ENCODE results near the gene PGM5.

PGM5 gene

DNA sequence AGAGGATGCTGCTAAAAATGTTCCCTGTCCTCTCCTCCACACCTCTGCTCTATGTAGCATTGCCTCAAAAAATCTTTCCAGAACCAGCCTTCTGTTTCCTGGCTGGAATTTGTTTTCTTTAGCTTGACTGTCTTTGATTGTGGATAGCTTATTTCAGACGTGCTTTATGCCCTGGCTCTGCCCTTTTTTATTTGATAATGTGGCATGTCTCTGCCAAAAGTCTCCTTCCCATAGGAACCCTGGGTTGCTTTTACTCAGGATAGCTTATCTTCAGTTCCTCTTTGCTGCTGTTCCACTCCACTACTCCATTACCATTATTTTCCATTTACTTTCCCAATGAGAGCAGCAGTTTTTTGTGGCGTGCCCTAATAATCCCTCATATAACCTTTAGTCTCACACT is 185.2 kb downstream of the PGM5 start:
- DNase-seq = no peak

- DNase-seq = no peak
Measured at GRCh38 chr9:68545033-68545705, 188.8 kb downstream of the PGM5 start.

DNA sequence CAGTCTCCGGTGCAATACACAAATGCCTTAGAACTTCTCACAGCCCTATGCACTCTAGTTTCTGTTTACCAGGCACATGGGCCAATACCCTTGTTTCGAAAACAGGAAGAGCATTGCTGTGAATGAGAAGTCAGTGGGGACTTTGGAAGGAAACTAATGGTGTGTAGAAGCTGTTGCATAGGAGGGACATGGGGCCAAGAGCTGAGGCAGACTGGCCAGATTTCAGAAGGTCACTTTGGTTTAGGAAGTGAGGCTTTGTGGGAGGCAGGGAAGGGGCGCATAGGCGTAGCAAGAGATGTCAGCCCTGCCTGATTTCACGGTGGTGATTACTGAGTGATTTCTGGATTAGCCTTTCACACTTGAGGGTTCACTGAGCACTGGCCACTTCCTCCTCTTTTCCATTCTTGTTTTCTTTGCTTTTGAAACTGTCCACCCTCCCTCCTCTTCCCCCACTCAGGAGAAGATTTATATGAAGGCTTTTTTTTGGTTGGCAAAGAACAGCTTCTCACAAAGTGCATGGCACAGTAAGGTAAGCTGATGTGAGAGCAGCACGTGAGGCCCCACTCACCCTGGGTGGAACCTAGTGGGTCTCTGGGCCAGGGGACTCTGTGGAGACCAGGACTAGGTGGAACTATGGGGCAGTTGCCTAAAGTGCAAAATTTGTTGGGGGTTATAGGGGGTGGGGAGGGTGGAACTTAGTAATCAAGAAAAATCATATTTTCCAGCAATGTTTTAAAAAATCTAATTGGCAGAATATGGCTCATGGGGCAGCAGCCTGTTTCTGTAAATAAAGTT is 190.4 kb downstream of the PGM5 start:
- DNase-seq = no peak

GRCh38 chr9:68547417-68547816 is 191.0 kb downstream of the PGM5 start:
- no peak for DNase-seq

DNA sequence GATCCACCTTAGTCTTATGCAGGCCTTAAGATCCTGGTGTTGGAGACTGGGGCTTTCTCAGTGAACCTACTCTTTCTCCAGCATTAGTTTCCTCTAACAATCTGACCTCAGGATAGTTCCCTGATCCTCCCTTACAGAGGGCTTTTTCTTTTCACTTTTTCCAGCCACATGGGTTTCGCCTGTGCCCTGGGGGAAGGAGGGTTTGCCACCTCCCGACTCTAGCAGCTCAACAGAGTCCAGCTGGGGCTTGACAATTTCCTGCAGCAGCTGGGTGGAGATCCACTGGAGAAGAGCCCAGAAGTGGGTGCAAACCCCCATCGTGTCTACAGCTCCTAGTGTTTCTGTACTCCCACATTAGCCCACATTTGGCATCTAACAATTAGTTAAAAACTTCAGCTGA is 191.8 kb downstream of the PGM5 start:
- no peak for DNase-seq

GRCh38 chr9:68551191-68551590 is 194.8 kb downstream of the PGM5 start:
- no peak for DNase-seq

DNA sequence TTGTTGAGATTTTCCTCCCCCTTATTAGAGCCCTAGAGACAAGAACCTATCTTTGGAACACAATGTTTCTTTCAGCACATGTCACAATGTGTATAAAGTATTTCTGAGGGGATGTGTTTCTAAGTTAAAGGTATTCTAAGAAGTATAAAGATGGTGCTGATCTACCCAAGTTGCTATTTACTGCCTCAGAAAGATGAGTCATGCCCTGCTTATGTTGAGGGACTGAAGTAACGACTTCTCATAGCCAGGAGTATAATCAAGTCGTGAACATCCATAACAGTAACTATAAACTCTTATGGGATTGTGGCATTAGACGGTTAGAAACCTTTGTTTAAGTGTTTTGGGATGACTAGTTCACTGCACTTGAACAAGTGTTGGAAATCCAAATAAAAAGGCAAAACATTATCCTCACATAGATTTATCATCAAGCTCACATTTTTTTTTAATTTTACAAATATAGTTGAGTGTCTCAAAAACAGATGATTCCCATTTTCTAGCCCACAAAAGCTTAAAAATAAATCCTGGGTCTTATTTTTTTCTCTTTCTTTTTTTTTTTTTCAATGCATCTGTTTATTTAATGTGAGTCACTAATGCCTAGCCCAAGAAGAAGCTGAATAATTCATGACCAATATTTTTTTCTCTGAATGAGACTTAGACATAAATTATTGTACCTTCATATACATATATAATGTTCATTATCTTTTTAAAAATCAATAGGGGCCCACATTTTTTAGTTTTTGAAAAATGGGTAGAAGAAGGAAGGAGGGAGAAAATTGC is 196.5 kb downstream of the PGM5 start:
- DNase-seq = no peak

DNA sequence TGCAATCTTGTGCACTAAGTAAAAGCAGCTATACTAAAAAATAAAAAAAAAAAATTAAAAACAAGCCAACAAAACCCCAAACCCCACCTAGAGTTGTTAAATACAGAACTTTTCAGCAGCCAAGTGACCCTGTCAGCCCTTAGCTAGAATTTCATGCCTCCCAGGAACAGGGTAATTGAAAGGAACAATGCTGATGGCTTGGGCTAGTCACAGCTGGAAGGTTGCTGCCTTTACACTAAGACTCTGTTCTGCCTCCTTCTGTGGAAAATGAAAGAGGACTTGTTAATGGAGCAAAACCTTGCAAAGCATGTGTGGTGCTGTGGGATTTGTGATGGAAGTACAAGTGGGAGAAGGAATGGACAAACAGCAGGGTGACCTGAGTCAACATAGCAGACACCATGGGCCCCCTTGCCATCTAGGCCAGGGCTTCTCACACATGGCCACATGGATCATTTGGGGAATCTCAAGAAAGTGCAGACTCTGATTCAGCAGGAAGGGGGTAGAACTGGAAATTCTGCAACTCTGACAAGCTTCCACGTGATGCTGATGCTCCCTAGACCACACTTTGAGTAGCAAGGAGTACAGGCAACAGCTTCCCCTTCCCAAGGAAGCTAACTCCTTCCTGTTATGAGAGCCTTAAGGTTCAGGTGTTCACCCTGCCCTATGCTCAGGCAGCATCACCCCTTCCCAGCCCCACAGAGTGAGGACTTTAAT is 199.2 kb downstream of the PGM5 start:
- DNase-seq = no peak

DNA sequence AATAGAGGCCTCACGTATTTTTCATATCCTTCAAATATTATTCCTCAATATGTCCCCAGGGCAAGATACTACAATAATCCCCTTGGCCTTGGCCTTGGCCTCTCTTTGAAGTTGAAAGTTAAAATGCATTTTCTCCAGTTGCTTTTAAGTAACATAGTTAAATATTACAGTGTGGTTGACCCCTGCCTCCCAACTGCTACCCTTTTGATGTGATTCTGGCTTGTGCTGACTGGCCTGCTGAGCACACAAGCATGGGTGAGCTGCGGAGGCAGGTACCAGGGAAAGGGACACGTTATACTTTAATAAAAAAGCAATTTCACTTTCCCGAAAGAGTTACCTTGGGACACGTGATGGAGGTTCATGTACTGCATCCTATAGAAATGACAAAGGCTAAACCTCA is 202.1 kb downstream of the PGM5 start:
- DNase-seq = no peak

DNA sequence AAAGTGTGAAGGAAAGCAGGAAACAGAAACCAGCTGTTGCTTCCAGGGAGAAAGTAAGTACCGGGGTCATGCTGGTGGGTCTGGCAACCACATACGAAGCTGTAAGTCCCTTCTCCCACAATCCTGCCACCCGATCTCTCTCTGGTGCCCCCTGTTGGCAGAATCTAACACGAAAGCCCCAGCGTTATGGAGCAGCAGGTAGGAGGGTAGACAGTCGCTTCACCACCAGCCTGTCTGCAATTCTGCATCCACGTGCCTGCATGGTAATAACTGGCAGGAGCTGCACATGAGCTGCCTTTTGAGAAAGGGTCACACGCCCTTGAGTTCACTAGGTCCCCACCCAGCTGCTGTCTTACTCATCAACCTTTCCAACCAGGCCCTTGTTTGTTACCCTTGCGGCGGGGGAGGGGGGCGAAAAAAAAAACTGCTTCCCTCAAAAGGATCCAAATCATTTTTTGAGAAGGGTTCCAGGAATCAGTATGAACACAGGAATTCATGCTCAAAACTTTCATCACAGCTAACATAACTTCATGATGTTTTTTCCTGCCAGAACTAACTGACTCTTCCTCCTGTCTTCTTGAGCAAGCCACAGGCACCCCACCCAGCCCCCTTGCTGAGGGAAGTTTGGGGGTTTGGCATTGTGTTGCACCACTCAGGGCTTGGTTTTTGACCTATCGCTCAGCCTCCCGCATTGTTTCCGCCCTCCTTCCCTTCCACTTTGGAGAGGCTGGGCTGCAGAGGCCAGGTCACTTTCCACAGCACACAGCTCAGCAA is 203.8 kb downstream of the PGM5 start:
- no peak for DNase-seq

DNA sequence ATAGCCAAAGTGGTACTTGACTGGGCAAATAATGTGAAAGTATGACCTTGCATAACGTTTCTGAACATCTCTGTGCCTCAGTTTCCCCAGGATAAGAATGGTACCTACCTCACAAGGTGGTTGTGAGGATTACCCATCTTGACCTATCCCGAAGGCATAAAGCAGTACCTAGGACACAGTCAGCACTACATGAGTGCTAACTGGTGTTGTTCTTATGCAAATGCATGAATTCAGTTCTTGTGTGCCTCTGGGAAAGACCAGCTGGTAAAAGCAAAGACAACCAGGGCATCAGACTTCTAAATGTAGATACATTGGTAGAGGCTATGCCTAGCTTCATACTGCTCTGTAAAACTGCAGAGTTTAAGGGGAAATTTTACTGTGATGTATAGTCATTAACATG is 206.1 kb downstream of the PGM5 start:
- no peak for DNase-seq

GRCh38 chr9:68567565-68567964 is 211.2 kb downstream of the PGM5 start:
- DNase-seq = no peak

- DNase-seq = no peak
Measured at GRCh38 chr9:68574150-68574549, 217.7 kb downstream of the PGM5 start.

GRCh38 chr9:68575817-68576216 is 219.4 kb downstream of the PGM5 start:
- DNase-seq = no peak

DNA sequence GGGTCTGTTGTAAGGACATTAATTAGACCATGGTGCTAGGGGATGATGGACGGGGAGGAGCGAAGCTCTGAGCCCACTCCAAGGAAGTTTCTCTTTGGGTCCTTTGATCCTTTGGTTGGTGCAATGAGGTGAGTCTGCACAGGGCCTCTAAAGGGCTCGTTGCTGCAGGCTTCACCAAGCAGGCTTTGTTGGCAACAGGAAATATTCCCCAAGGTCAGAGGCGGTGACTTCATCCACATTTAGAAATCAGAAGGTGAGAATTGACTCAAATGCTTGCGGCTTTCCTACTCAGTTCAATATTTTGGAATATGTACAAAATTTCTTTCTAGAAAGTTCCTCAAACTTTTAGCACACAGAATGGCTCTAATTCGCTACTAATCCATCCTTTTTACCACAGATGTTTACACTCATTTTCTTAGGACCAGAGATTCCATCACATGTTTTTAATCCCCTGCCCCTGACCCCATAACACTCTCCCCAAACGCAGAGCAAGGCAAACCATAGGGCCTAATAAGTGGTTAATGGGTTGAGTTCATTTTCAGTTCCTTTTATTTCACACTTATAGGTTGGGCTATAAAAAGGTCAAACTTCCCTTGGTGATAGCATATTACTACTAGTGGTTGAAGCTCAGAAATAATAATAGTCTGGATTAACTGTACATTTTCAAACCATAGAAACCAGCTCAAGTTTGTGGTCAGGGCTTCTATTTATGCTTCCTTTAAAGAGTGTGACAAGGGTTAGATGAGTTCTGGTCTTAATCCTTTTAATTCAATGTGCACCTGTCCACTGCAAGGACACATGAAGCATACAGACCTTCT is 221.6 kb downstream of the PGM5 start:
- DNase-seq = no peak

All from amniotic stem cell (primary cell).